ENCODE measurements around the gene NOMO2.
"Not testable (repeated sequence)": the region's sequence is repeated elsewhere in the genome, so short reads cannot be mapped to it uniquely, and the experiment has no call there.

DNA sequence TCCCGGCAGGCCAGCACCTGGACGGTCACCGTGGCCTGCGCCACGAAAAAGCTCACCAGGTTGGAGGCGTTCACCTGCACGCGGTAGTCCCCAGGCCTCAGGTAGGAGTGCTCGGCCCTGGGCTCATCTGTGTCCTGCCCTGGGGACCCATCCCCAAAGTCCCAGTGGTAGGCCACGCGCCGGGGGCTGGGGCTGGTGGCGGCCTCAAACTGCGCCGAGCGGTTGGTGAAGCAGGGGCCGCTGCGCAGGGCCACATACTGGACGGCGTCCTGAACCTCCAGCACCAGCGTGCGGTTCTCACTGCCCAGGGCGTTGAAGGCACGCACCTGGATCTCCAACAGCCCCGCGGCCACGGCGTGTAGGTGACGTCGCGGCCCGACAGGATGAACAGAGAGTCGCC lies 176.6 kb downstream of the NOMO2 start:
- TF ChIP-seq POLR2A, CTCF (IDR thresholded peaks at IDR 0.05): not testable (repeated sequence)
